ENCODE measurements around the gene DNAJC3. TPM values are rescaled to one million over a fixed set of nuclear protein-coding genes. Genes with fewer than 3 reads are reported as not detected.
"Not testable (repeated sequence)": the region's sequence is repeated elsewhere in the genome, so short reads cannot be mapped to it uniquely, and the experiment has no call there.

The DNAJC3 gene
- total RNA-seq, 1 experiment from 2014 or later, result 19.4 TPM

DNA sequence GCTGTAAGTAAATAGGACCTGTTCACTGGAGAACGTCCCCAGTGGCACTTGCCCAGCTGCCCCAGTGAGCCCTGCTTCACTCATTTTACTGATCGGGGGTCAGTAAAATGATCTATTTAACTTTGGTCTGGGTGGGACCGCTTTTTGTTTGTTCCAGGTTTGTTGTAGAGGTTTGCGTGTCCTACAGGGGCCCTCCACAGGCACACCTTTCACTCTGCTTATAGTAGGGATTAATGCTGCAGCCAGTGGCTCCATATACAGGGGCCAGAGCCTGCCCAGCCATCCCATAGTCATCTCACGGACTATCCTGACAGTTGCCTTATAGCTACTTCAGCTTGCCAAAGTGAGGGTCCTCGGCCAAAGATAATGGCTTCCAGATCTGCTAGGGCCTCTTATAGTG lies 104.1 kb downstream of the DNAJC3 start:
- no peak for DNase-seq (ENCODE audit: low read depth)

DNA sequence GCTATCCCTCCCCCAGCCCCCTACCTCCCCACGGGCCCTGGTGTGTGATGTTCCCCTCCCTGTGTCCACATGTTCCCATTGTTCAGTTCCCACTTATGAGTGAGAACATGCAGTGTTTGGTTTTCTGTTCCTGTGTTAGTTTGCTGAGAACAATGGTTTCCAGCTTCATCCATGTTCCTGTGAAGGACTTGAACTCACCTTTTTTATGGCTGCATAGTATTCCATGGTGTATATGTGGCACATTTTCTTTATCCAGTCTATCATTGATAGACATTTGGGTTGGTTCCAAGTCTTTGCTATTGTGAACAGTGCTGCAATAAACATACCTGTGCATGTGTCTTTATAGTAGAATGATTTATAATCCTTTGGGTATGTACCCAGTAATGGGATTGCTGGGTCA lies 105.0 kb downstream of the DNAJC3 start:
- not testable (repeated sequence) for DNase-seq (ENCODE audit: low read depth)

DNA sequence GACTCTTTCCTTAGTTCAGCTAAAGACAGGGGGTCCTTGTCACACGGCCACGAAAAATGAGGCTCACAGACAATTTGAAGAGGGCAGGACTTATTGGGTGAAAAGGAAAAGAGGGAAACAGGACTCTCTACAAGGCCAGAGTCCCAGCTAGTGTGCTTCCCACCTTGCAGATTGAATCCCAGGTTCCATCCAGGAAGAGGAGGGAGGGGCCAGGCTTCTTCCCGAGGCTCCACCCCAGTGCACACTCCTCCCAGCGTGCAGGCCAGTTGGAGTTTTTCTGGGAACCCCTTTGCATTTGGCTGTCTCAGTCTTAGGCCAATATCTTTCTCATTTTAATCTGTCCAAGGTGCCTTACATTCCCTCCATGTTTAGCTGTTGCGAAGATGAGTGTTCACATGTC lies 106.8 kb downstream of the DNAJC3 start:
- no peak for DNase-seq (ENCODE audit: low read depth)

DNA sequence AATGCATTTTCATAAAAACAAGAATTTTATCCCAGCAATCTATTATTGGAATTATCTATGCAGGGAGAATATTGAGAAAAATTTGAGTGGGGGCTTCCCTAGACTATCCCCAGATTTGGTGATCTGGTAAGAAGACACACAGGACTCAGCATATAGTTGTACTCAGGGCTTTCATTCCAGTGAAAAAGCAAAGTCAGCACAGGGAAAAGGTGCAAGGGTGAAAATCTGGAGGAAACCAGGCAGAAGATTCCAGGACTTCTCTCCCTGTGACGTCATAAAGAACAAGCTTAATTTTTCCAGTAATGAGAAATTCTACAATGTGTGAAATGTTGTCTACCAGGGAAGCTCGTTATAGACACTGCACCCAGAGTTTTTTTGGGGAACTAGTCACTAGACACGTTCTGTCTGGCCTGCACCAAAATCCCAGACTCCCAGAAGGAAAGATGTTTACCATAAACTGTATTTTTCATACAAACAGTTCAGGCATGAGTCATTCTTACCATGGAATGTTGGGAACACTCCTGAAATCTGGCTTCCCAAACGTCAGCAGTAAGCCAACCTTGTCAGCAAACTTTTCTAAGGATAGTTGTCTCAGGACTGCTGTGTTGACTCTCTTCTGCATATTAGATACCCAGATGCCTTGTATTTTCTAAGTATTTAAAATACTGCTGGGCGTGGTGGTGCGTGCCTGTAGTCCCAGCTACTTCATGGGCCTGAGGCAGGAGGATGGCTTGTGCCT lies 107.4 kb downstream of the DNAJC3 start:
- DNase-seq (ENCODE audit: low read depth), result peak; percentile 24

DNA sequence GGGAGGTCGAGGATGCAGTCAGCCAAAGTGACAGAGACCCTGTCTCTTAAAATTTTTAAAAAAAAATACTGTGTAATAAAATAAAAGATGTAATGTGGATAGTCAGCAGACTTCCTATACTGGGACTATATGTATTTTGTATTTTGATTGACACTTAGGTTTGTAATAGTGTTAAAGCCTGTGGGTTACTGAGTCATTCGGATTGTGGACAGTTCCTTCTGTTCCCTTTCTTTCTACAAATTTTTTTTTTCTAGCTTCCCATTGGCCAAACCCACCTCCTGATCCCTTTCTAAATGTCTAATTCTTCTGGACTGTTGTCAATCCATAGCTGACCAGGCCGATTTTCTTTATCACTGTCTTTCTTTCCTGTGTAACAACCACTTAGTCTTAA lies 108.0 kb downstream of the DNAJC3 start:
- DNase-seq (ENCODE audit: low read depth), result no peak

DNA sequence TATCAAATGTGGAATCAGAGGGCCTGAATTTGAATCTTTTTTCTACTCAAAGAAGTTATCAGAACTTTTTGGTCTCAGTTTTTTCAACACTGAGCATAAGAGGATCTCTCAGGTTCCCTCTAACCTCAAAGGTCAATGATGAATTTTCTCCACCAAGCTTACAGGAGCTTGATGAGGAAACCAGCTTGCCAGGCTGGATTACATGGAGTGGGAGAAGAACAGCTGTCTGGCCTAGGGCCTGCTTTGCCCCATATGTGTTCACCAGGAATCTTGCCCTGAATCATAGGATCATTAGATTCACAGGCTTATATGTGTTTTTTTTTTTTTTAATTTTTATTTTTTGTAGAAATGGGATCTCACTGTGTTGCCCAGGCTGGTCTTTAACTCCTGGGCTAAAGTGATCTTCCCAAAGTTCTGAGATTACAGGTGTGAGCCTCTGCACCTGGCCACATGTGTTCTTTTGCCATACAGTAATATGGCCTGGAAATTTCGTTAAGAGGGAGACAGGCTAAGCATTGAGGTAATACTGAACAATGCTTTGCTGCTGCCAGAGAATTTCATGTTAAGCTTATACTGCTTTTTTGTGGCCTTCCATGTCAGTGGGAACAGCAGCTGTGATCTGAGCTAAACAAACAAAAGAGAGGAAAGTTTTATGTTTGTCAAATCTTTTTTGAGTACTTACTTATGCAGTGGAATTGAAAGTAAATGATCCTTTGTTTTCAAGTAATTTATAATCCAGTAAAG lies 110.6 kb downstream of the DNAJC3 start:
- no peak for DNase-seq (ENCODE audit: low read depth)

DNA sequence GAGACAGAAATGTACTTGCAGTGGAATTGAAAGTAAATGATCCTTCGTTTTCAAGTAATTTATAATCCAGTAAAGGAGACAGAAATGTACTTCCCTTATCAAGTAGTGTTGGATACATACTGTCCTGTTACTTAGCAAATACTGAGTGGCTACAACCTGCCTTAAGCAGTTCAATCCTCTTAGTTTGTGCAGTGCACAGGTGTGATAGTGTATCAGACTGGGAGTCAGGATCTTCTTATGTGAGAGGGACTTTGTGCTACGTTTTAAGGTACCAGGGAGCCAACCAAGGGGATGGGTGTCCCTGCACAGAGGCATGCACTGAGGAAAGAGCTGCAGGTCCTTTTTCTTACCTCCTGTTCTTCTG lies 111.1 kb downstream of the DNAJC3 start:
- no peak for DNase-seq (ENCODE audit: low read depth)

DNA sequence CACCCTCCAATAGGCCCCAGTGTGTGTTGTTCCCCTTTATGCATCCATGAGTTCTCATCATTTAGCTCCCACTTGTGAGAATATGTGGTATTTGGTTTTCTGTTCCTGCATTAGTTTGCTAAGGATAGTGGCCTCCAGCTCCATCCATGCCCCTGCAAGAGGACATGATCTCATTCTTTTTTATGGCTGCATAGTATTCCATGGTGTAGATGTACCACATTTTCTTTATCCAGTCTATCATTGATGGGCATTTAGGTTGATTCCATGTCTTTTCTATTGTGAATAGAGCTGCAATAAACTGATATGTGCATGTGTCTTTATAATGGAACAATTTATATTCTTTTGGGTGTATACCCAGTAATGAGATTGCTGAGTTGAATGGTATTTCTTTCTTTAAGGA lies 112.4 kb downstream of the DNAJC3 start:
- DNase-seq (ENCODE audit: low read depth), result not testable (repeated sequence)

DNA sequence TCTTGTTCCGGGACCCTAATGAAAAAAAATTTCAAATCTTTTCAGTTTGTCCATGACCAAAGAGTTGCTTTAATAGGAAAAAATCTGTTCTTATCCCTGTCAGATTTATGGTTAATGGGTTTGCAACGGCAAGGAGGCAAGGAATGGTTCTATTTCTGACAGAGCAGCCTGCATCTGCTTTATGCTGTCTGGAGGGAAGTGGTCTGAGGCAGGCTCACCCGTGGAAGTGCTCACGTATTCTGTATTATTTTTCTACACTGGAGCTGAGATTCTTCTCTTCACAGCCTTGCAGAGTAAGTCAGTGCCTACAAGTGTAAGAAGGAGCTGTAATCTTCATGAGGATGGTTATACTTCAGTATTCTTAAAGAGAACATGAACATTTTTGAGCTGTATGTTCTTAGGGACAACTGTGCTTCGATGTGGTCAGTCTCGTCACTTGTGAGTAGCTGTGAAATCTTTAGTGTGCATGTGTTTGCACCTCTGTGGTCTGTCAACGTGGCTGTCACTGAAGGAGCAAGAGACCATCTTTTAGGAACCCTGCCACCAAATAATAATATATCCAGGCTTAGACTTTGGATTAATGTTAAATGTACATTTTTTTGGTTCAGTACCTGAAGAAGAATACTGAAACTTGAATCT lies 114.3 kb downstream of the DNAJC3 start:
- no peak for DNase-seq (ENCODE audit: low read depth)

DNA sequence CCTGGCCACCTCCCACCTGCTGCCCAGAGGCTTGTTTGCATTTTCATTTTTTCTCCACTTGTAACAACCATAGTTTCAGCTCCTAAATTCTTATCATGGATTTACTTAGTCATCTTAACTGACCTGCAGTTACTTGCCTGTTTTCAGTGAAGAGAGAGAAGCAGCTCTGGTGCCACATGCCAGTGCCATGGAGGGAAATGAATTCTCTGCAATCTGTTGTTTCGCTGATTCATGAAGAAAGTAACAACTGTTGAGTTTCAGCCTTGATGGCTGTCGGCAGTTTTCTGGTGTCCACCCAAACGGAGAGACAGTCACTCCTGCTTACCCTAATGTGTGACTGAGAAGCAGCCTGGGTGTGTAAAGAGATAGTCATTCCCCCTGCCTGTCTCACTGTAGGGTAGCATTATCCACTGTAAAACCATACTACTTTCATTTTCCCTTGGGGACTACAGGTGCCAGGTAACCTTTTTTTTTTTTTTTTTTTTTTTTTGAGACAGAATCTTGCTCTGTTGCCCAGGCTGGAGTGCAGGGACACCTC lies 116.1 kb downstream of the DNAJC3 start:
- no peak for DNase-seq (ENCODE audit: low read depth)

DNA sequence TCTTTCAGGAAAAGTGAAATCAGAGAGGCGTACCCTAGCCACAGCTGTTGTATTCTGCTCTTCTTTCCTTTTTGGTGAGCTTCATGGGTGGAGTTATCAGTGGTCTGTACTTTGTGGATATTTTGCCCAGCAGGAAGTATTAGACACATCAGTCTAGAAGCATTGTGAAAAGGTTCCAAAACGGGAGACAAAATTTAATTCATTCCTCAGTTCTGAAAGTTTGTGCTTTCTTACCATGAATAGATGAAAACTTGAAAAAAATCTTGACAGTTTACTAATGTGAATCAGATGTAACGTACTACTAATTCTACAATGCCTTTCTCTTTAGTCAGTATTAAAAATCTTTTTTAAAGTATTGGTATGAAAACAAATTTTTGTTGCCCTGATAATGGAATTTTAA lies 116.8 kb downstream of the DNAJC3 start:
- DNase-seq (ENCODE audit: low read depth), result no peak

DNA sequence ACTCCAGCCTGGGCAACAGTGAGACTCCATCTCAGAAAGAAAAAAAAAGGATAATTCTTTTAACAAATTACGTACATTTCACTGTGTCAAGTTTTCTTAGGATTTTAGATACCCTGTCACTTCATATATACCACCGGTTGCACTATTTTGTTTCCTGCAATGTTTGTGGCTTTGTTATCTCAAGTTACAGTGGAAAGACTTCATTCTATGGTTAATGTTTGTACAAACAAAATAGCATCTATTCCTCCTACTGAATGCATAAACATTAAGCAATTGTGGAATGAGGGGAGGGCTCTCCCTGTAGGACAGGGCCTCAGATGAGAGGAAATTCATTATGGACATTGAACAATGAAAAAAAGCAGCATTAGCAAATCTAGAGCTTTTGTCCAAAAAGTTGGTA lies 120.1 kb downstream of the DNAJC3 start:
- no peak for DNase-seq (ENCODE audit: low read depth)

DNA sequence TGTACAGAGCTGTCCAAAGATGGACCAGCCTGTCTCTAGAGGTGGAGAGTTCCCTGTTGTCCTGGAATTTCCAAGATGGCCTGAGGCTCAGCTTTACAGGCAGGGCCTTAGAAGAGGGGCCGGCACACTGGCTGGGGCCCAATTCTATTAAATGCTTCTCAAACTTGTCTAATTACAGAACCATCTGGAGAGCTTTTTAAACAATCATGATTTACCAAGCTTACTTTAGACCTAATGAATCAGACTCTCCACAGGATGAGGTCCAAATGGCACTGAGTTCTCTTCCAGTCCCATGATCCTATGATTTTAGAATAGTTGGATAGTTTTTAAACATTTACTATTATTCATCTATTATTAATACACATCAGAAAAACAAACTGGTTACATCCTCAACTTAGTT lies 123.5 kb downstream of the DNAJC3 start:
- DNase-seq (ENCODE audit: low read depth), result no peak

DNA sequence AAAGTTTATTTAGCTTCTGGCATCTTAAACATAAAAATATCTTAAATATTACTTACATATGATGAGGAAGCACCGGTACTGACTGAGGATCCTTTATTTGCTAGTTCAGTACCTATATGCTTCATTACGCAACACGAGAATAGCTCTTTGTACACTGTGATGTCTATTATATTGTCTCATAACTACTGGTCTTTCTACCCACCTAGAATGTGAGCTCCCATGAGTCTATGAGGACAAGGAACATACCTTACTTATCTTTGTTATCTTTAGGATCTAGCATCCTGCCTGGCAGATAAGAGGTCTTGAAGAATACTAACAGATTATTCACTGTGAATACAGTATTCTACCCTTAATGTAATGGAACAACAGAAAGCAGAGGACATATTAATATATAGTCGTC lies 124.9 kb downstream of the DNAJC3 start:
- DNase-seq (ENCODE audit: low read depth), result no peak

DNA sequence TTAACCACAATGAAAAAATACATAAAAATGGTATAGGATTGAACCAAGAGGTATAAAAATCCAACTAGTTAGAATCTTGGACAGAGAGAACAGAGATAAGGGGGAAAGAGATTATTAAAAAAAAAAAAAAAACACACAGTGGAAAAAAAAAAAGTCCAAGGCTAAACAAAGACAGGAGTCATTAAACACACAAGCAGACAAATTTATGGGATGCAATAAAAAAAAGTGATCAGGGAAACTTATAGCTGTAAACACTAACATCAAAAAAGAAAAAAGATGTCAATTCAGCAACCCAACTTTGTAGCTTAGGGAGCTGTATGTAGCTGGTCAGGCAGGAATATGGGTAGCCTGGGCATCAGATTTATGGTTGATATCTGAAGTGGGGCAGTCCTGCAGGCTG lies 129.0 kb downstream of the DNAJC3 start:
- no peak for DNase-seq (ENCODE audit: low read depth)

DNA sequence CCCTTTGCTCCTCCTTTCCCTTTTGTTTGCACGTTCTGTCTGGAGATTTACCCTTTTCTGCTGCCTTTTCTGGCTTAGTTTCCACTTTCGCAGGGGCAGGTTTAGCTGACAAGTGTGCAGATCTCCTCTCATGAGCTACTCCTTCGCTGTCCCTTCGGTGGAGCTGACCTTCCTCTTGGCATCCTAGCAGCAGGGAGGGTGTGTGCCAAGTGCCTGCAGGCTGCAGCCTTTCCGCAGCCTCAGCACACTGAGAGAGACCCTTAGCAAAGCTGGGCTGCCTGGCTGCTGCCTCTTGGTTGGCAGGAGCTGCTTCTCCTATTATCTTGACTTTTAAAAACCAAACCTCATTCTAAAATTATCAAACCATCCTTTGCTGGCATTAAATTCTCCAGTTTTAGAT lies 132.5 kb downstream of the DNAJC3 start:
- DNase-seq (ENCODE audit: low read depth), result no peak

DNA sequence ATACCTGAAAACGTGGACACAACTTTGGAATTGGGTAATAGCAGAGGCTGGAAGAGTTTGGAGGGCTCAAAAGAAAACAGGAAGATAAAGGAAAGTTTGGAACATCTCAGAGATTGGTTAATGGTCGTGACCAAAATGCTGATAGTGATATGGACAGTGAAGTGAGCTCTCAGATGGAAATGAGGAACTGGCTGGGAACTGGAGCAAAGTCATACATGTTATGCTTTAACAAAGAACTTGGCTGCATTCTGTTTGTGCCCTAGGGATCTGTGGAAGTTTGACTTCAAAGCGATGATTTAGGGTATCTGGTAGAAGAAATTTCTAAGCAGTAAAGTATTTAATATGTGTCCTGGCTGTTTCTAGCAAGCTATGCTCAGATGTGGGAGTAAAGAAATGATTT lies 136.2 kb downstream of the DNAJC3 start:
- no peak for DNase-seq (ENCODE audit: low read depth)

DNA sequence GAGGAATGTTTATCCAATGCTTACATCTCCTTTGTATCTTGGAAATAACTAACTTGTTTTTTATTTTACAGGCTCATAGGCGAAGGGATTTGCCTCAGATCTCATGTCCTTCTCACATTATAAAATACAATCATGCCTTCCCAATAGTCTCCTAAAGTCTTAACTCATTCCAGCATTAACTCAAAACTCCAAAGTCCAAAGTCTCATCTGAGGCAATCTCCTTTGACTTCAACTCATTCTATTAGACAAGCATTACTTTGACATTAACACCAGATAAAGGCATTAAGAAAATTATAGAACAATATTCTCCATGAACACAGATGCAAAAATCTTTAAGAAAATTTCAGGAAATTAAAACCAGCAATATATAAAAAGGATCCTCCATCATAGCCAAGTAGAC lies 137.6 kb downstream of the DNAJC3 start:
- no peak for DNase-seq (ENCODE audit: low read depth)

DNA sequence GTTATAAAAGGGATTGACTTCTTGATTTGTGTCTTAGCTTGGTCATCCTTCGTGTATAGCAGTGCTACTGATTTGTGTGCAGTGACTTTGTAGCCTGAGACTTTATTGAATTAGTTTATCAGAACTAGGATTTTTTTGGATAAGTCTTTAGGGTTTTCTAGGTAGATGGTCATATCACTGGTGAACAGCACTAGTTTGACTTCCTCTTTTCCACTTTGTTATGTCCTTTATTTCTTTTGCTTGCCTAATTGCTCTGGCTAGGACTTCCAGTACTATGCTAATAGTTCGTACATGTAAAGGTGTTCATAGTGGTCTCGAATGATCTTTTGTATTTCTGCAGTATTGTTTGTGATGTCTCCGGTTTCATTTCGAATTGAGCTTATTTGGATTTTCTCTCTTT lies 145.4 kb downstream of the DNAJC3 start:
- DNase-seq (ENCODE audit: low read depth), result no peak

DNA sequence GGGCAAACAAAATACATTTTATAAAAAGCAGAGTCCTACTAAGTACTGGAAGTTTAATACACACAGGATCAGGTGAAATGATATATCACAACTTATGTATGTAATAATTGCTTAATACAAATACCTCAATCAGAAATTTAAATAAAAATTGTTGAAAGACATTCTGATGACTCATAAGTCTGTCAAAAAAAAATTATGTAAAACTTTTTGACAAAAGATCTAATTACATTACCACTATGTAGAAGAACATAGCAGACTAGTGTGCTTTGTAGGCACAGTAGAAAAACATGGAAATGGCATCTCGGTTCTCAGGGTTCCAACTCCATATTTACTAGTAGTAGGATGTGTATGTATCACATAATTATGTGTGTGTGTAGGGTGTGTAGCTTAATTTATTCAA lies 156.2 kb downstream of the DNAJC3 start:
- no peak for DNase-seq (ENCODE audit: low read depth)

DNA sequence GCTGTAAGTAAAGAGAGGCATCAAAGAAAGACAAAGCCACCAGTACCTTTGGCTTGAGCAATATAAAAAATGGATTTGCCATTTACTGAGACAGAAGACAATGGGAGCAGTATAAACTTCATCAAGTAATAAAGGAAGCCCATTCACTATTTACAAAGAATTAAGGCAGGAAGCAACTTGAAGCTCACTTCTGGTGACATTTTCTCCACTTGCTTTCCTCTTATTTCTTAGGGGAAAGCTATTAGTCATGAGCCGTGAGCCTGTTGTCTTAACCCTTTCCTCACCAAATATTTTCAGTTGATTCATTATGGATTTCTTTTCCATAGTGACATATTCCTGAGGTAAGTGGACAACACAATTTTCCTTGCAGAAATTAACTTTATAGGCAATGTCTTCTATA lies 156.8 kb downstream of the DNAJC3 start:
- DNase-seq (ENCODE audit: low read depth), result no peak

DNA sequence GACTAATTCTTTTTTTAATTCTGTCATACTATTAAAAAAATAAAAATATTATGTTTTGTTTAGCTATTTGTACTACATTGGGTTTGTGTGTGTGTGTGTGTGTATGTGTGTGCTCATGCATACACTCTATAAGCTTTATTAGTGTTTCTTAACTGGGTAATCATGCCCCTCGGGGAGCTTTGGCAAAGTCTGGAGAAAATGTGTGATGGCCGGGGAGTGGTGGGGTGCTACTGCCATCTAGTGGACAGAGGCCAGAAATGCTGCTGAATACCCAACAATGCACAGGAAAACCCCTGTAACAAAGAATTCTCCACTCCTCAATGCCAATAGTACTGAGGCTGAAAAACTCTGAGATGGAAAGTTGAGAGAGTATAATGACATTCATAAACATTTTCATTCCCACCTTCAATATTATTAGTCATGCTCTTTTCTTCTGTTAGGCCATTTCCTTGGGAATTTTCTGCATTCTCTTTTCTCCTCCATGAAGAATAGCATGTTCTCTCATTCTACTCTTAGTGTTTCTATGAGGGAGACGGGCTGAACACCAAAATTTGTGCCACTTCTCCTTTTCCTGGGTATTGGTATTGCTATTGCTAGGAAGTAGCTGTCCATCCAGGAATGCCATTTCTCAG lies 157.3 kb downstream of the DNAJC3 start:
- peak; percentile 57 for DNase-seq (ENCODE audit: low read depth)
